Gastrocnemius medialis (tissue), 4 donors: Measurements from ENCODE around the gene GALNS. TPM values are rescaled to one million over a fixed set of nuclear protein-coding genes. Genes with fewer than 3 reads are reported as not detected.

ENCODE experiments used
- ATAC-seq, 2 donors: fragments of 150-250 bp; one replicate each; pipeline ENCODE4 v1.9.1; 2016
- DNase-seq, 2 donors: peaks; one replicate each; pipeline ENCODE4 v3.0.0-alpha.2; 2019
- H3K27ac ChIP-seq, 4 donors: fragments of 200-600 bp; sonication (generic); 1 replicate in 1 of 4; 2 replicates in 3 of 4; pipeline ENCODE4 v1.5.1; 2016 to 2018; ENCODE audit warnings: mild to moderate bottlenecking in 2 of 4, moderate library complexity in 1 of 4
- H3K27me3 ChIP-seq, 3 donors: fragments of 200-600 bp; sonication (generic) in 2 of 3; 1 replicate in 1 of 3; 2 replicates in 2 of 3; pipeline versions ENCODE4 v1.5.1 to v1.6.0; 2016 to 2019; ENCODE audit warnings: mild to moderate bottlenecking in 1 of 3, moderate library complexity in 1 of 3
- H3K36me3 ChIP-seq, 2 donors: fragments of 200-600 bp; sonication (generic) in 1 of 2; one replicate each; pipeline ENCODE4 v1.5.1; 2017 to 2018
- H3K4me1 ChIP-seq, 2 donors: fragments of 200-600 bp; sonication (generic) in 1 of 2; one replicate each; pipeline ENCODE4 v1.5.1; 2016 to 2017; ENCODE audit warnings: mild to moderate bottlenecking in 2 of 2
- H3K4me3 ChIP-seq, 4 donors: fragments of 200-600 bp; sonication (generic) in 3 of 4; 1 replicate in 1 of 4; 2 replicates in 3 of 4; pipeline ENCODE4 v1.5.1; 2016 to 2019; ENCODE audit warnings: mild to moderate bottlenecking in 2 of 4
- H3K9me3 ChIP-seq, 3 donors: fragments of 200-600 bp; sonication (generic) in 2 of 3; 1 replicate in 1 of 3; 2 replicates in 2 of 3; pipeline ENCODE4 v1.5.1; 2016 to 2019
- CTCF ChIP-seq, 5 experiments: fragments of 450-650 bp in 3 of 5; fragments of 200-600 bp in 2 of 5; sonication (generic) in 2 of 5; IDR thresholded peaks in 4 of 5; conservative IDR thresholded peaks in 1 of 5; 1 replicate in 4 of 5; 2 replicates in 1 of 5; pipeline ENCODE4 v1.5.1; 2016 to 2019; ENCODE audit warnings: antibody characterized with exemption in 5 of 5, mild to moderate bottlenecking in 3 of 5, moderate library complexity in 3 of 5
- POLR2A ChIP-seq, 2 donors: fragments of 450-650 bp; IDR thresholded peaks; one replicate each; pipeline ENCODE4 v1.6.1; 2017; ENCODE audit warnings: antibody characterized with exemption in 2 of 2, mild to moderate bottlenecking in 2 of 2, moderate library complexity in 2 of 2
- in situ Hi-C, 4 donors: fragments of 200-750 bp; cut with MboI; loops; one replicate each; pipeline versions ENCODE4 v1.15.0 to v1.8.0; 2017; ENCODE audit warnings: low sequenced_read_pairs in 4 of 4
- intact Hi-C: fragments of 100-400 bp; cut with DNase I; formaldehyde crosslinking; loops from one replicate; pipeline ENCODE4 v1.15.1; 2023; ENCODE audit warnings: low total_unique reads
- total RNA-seq, 4 donors: library from RNA; depleted of rRNA; stranded (reverse); fragments of >200 nt; gene quantifications; one replicate each; pipeline versions ENCODE4 v1.1.0 to v1.2.3, GENCODE V29; 2016

Gene GALNS
- total RNA-seq, 4 donors from 2014 or later = 8.8 to 14.7 (median 10.0) TPM

- Histone ChIP-seq H3K36me3 (peaks cover 0 to 6% of the 10 kb centered on the region in 2 donors), H3K27ac (no peak overlapping the region), H3K27me3 (no peaks in the 10 kb centered on the region), H3K9me3 (no peaks in the 10 kb centered on the region), H3K4me1 (no peaks in the 10 kb centered on the region), H3K4me3 (no peak overlapping the region)
- ATAC-seq (no peak), DNase-seq (no peak)
- intact Hi-C loops (no loop called here), in situ Hi-C loops (no loop called here)
- TF ChIP-seq CTCF (IDR thresholded peaks at IDR 0.05 in 4 of 5, conservative IDR thresholded peaks at IDR 0.05 in 1 of 5) (no peak), POLR2A (IDR thresholded peaks at IDR 0.05) (no peak)
Measured at GRCh38 chr16:88846088-88846487, 10.7 kb downstream of the GALNS start.

- in situ Hi-C loops = no loop called here
- intact Hi-C loops = no loop called here
- DNase-seq (no peak), ATAC-seq (no peak)
- TF ChIP-seq POLR2A (IDR thresholded peaks at IDR 0.05) = no peak
- TF ChIP-seq CTCF (IDR thresholded peaks at IDR 0.05 in 4 of 5, conservative IDR thresholded peaks at IDR 0.05 in 1 of 5) = no peak
- Histone ChIP-seq H3K4me3 (no peak overlapping the region), H3K27me3 (no peaks in the 10 kb centered on the region), H3K9me3 (no peaks in the 10 kb centered on the region), H3K4me1 (no peaks in the 10 kb centered on the region), H3K27ac (no peak overlapping the region), H3K36me3 (peaks cover 0 to 11% of the 10 kb centered on the region in 2 donors)
Measured at GRCh38 chr16:88844419-88845036, 12.2 kb downstream of the GALNS start.

GRCh38 chr16:88843256-88843655 is 13.5 kb downstream of the GALNS start:
- no peak overlapping the region for H3K4me3 ChIP-seq
- no peaks in the 10 kb centered on the region for H3K4me1 ChIP-seq
- no peak for ATAC-seq
- H3K9me3 ChIP-seq = no peaks in the 10 kb centered on the region
- intact Hi-C loops = no loop called here
- H3K27ac ChIP-seq = no peak overlapping the region
- no peak for DNase-seq
- TF ChIP-seq CTCF (IDR thresholded peaks at IDR 0.05 in 4 of 5, conservative IDR thresholded peaks at IDR 0.05 in 1 of 5) (no peak), POLR2A (IDR thresholded peaks at IDR 0.05) (no peak)
- H3K27me3 ChIP-seq = no peaks in the 10 kb centered on the region
- peaks cover 0 to 15% of the 10 kb centered on the region in 2 donors for H3K36me3 ChIP-seq
- in situ Hi-C loops = no loop called here

- no peak for DNase-seq
- TF ChIP-seq CTCF (IDR thresholded peaks at IDR 0.05 in 4 of 5, conservative IDR thresholded peaks at IDR 0.05 in 1 of 5) = no peak
- TF ChIP-seq POLR2A (IDR thresholded peaks at IDR 0.05) = no peak
- no peaks in the 10 kb centered on the region for H3K9me3 ChIP-seq
- no peaks in the 10 kb centered on the region for H3K27me3 ChIP-seq
- no peak for ATAC-seq
- H3K4me1 ChIP-seq = no peaks in the 10 kb centered on the region
- in situ Hi-C loops = no loop called here
- no peak overlapping the region for H3K27ac ChIP-seq
- no peak overlapping the region for H3K4me3 ChIP-seq
- peaks cover 0 to 15% of the 10 kb centered on the region in 2 donors for H3K36me3 ChIP-seq
- intact Hi-C loops = no loop called here
Measured at GRCh38 chr16:88842806-88843205, 13.9 kb downstream of the GALNS start.

GRCh38 chr16:88842308-88842756 is 14.4 kb downstream of the GALNS start:
- in situ Hi-C loops = no loop called here
- no peaks in the 10 kb centered on the region for H3K9me3 ChIP-seq
- no peak overlapping the region for H3K27ac ChIP-seq
- H3K4me1 ChIP-seq = no peaks in the 10 kb centered on the region
- no peak overlapping the region for H3K4me3 ChIP-seq
- no peak for DNase-seq
- H3K27me3 ChIP-seq = no peaks in the 10 kb centered on the region
- no peak for ATAC-seq
- TF ChIP-seq POLR2A (IDR thresholded peaks at IDR 0.05) (no peak), CTCF (IDR thresholded peaks at IDR 0.05 in 4 of 5, conservative IDR thresholded peaks at IDR 0.05 in 1 of 5) (no peak)
- peaks cover 0 to 15% of the 10 kb centered on the region in 2 donors for H3K36me3 ChIP-seq
- intact Hi-C loops = no loop called here
